Left lung (tissue), 10 donors: ENCODE data around the gene CTCF. TPM values are rescaled to one million over a fixed set of nuclear protein-coding genes. Genes with fewer than 3 reads are reported as not detected.
"Not testable (repeated sequence)": the region's sequence is repeated elsewhere in the genome, so short reads cannot be mapped to it uniquely, and the experiment has no call there.

ENCODE experiments used
- ATAC-seq: fragments of 200-7000 bp; cut with Tn5 transposase; one replicate; pipeline ENCODE4 v1.9.1; 2020; ENCODE audit warnings: moderate library complexity
- DNase-seq, 4 donors: peaks; one replicate each; pipeline ENCODE4 v3.0.0-alpha.2; 2013 to 2020
- H3K27ac ChIP-seq, 2 donors: fragments of 200-600 bp; sonication (generic) in 1 of 2; one replicate each; pipeline versions ENCODE4 v1.5.0 to v1.8.0; 2020 to 2021
- H3K27me3 ChIP-seq, 2 donors: fragments of 200-600 bp; sonication (generic) in 1 of 2; one replicate each; pipeline versions ENCODE4 v1.5.0 to v1.8.0; 2020 to 2021
- H3K36me3 ChIP-seq, 2 donors: fragments of 200-600 bp; sonication (generic) in 1 of 2; one replicate each; pipeline versions ENCODE4 v1.5.0 to v1.8.0; 2020 to 2021
- H3K4me1 ChIP-seq, 2 donors: fragments of 200-600 bp; one replicate each; pipeline ENCODE4 v1.8.0; 2021
- H3K4me3 ChIP-seq, 2 donors: fragments of 200-600 bp; sonication (generic) in 1 of 2; one replicate each; pipeline versions ENCODE4 v1.5.0 to v1.8.0; 2020 to 2021; ENCODE audit warnings: mild to moderate bottlenecking in 1 of 2
- H3K9me3 ChIP-seq, 2 donors: fragments of 200-600 bp; sonication (generic) in 1 of 2; one replicate each; pipeline versions ENCODE4 v1.5.0 to v1.8.0; 2020 to 2021
- CTCF ChIP-seq, 2 donors: fragments of 200-600 bp; sonication (generic) in 1 of 2; IDR thresholded peaks; one replicate each; pipeline versions ENCODE4 v1.5.0 to v1.8.0; 2021; ENCODE audit warnings: antibody characterized with exemption in 2 of 2
- intact Hi-C, 2 donors: fragments of 100-400 bp; cut with DNase I; formaldehyde crosslinking; loops; one replicate each; pipeline versions ENCODE4 v1.11.2 to v1.14.2; 2022
- polyA plus RNA-seq, 6 donors: library from polyadenylated mRNA; unstranded; fragments of 120-200 nt; gene quantifications; one replicate each; pipeline ENCODE4 v1.2.1, GENCODE V29; 2013; ENCODE audit not compliant: insufficient read length in 6 of 6
- total RNA-seq, 2 donors: library from RNA; stranded (reverse); fragmentation: NEBNext Ultra II Directional; extraction: Animal tissue kit (Norgen Biotek cat#: 25700); gene quantifications; one replicate each; pipeline ENCODE4 v1.2.1, GENCODE V29; 2021
- donor health status: DM: no; HTN: yes; CAD: no.
- donor health status: DM: no; HTN: no; CAD: no.

Gene CTCF
- total and polyA plus RNA-seq, 8 donors = 27.8 to 80.2 (median 73.4) TPM

GRCh38 chr16:67530013-67530939 is 32.0 kb upstream of the CTCF start:
- peak; percentile 49 to 91 (median 82) for DNase-seq

GRCh38 chr16:67531247-67531646 is 31.1 kb upstream of the CTCF start:
- Histone ChIP-seq H3K27ac (peak overlapping the region; percentile 90 to 91), H3K27me3 (no peaks in the 10 kb centered on the region), H3K4me1 (peaks cover 6 to 78% of the 10 kb centered on the region in 2 donors), H3K4me3 (peak overlapping the region in 1 of 2 donors; percentile 91), H3K9me3 (no peaks in the 10 kb centered on the region), H3K36me3 (no peaks in the 10 kb centered on the region)
- ATAC-seq = peak; percentile 3
- DNase-seq = no peak
- TF ChIP-seq CTCF (IDR thresholded peaks at IDR 0.05) = no peak
- intact Hi-C loops = no loop called here

More at GRCh38 chr16:67530013-67530939, 32.0 kb upstream of the CTCF start:
- Histone ChIP-seq H3K36me3 (no peaks in the 10 kb centered on the region), H3K27me3 (no peaks in the 10 kb centered on the region), H3K4me3 (peak overlapping the region; percentile 91 to 97), H3K9me3 (no peaks in the 10 kb centered on the region), H3K27ac (peak overlapping the region; percentile 90 to 91), H3K4me1 (peaks cover 6 to 68% of the 10 kb centered on the region in 2 donors)
- intact Hi-C loops = no loop called here
- TF ChIP-seq CTCF (IDR thresholded peaks at IDR 0.05) = no peak
- ATAC-seq = peak; percentile 81

- DNase-seq = no peak
- H3K27me3 ChIP-seq = peaks cover 0 to 10% of the 10 kb centered on the region in 2 donors
- peaks cover 6 to 90% of the 10 kb centered on the region in 2 donors for H3K4me1 ChIP-seq
- ATAC-seq = no peak
- TF ChIP-seq CTCF (IDR thresholded peaks at IDR 0.05) = no peak
- no peaks in the 10 kb centered on the region for H3K9me3 ChIP-seq
- H3K36me3 ChIP-seq = no peaks in the 10 kb centered on the region
- H3K27ac ChIP-seq = no peak overlapping the region
- no peak overlapping the region for H3K4me3 ChIP-seq
- intact Hi-C loops = no loop called here
Observed at GRCh38 chr16:67533024-67533560, 29.2 kb upstream of the CTCF start.

- intact Hi-C loops, DNase-seq, H3K4me3 ChIP-seq, H3K36me3 ChIP-seq, H3K9me3 ChIP-seq, H3K27ac ChIP-seq, ATAC-seq: not testable (repeated sequence)
- Histone ChIP-seq H3K4me1 (peaks cover 6 to 93% of the 10 kb centered on the region in 2 donors), H3K27me3 (peaks cover 0 to 13% of the 10 kb centered on the region in 2 donors)
Observed at GRCh38 chr16:67533987-67534386, 28.3 kb upstream of the CTCF start.

- DNase-seq (no peak), ATAC-seq (no peak)
- intact Hi-C loops = no loop called here
- peaks cover 0 to 10% of the 10 kb centered on the region in 2 donors for H3K36me3 ChIP-seq
- H3K27ac ChIP-seq = no peak overlapping the region
- H3K4me1 ChIP-seq = peaks cover 6 to 93% of the 10 kb centered on the region in 2 donors
- H3K27me3 ChIP-seq = peaks cover 0 to 13% of the 10 kb centered on the region in 2 donors
- no peak for TF ChIP-seq CTCF (IDR thresholded peaks at IDR 0.05)
- no peaks in the 10 kb centered on the region for H3K9me3 ChIP-seq
- H3K4me3 ChIP-seq = no peak overlapping the region
Observed at GRCh38 chr16:67534431-67534830, 27.9 kb upstream of the CTCF start.
